Mammary epithelial cell (primary cell): ENCODE results near the gene RPL39L.

Source experiments
- CTCF ChIP-seq, 2 donors: IDR thresholded peaks in 1 of 2; conservative IDR thresholded peaks in 1 of 2; 2 replicates each; pipeline ENCODE4 v1.5.1; 2011 to 2012; ENCODE audit warnings: inconsistent platforms in 2 of 2, low read length in 2 of 2, mild to moderate bottlenecking in 2 of 2, control low read depth in 1 of 2, low read depth in 1 of 2; ENCODE audit not compliant: insufficient read depth in 1 of 2; ENCODE audit errors: extremely low read depth in 1 of 2
- EZH2 ChIP-seq: IDR thresholded peaks from 2 replicates; pipeline ENCODE4 v1.6.1; 2012; ENCODE audit warnings: low read length, inconsistent platforms, borderline replicate concordance

DNA sequence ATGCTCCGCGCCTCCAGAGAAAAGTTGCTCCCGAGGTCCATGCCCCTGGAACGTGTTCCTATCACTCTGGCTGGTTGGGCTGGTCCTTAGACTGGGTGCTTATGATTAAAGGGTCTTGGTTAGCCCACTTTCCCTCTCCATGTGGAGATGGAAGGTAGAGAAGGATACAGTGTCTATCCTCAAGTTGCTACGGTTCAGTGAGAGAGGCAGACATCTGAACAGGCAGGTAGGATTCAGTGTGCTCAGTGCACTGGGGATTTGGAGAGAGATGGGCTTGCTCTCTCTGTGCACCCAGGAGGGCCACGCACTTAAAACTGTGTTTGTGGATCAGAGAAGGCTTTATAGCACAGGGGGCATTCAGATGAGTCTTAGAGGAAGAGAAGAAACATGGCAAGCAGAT is 63.0 kb downstream of the RPL39L start:
- TF ChIP-seq CTCF (conservative IDR thresholded peaks at IDR 0.05 in 1 of 2, IDR thresholded peaks at IDR 0.05 in 1 of 2; ENCODE audit: extremely low read depth in 1 of 2, insufficient read depth in 1 of 2, low read depth in 1 of 2, low read length in 2 of 2) (no peak), EZH2 (no peak)
